Activated T-helper 9 cell treated with anti-CD3 and anti-CD28 coated beads, Interleukin-2, amount 50 U/mL, for 16 hours (primary cell): ENCODE results near the gene SPPL3.
"Not testable (repeated sequence)": the region's sequence is repeated elsewhere in the genome, so short reads cannot be mapped to it uniquely, and the experiment has no call there.

ENCODE experiments used
- DNase-seq: peaks from one replicate; pipeline ENCODE4 v3.0.0-alpha.2; 2020; ENCODE audit warnings: low read depth

Gene SPPL3, protein sequence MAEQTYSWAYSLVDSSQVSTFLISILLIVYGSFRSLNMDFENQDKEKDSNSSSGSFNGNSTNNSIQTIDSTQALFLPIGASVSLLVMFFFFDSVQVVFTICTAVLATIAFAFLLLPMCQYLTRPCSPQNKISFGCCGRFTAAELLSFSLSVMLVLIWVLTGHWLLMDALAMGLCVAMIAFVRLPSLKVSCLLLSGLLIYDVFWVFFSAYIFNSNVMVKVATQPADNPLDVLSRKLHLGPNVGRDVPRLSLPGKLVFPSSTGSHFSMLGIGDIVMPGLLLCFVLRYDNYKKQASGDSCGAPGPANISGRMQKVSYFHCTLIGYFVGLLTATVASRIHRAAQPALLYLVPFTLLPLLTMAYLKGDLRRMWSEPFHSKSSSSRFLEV

GRCh38 chr12:120904197-120904773, at the start of gene SPPL3:
Gene SPPL3 (minus strand): TSS chr12:120904358. CDS start chr12:120903867, 491 bp downstream.
- peak; percentile 90 for DNase-seq

DNA sequence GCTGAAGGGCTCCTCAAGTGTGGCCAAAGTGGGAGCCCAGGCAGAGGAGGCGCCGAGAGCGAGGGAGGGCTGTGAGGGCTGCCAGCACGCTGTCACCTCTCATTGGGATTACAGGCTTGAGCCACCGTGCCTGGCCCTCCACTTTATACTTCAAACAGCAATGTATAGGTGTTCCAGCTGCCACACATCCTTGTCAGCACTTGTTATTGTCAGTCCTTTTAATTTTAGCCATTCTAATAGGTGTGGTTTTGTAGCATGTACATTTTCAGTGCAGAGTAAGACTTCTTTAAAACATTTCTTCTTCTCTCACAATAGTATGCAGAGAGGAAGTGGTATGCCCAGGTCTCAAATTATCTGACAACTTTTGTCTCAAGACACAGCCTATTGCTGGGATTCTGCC, 46.6 kb upstream of the SPPL3 start:
- no peak for DNase-seq

DNA sequence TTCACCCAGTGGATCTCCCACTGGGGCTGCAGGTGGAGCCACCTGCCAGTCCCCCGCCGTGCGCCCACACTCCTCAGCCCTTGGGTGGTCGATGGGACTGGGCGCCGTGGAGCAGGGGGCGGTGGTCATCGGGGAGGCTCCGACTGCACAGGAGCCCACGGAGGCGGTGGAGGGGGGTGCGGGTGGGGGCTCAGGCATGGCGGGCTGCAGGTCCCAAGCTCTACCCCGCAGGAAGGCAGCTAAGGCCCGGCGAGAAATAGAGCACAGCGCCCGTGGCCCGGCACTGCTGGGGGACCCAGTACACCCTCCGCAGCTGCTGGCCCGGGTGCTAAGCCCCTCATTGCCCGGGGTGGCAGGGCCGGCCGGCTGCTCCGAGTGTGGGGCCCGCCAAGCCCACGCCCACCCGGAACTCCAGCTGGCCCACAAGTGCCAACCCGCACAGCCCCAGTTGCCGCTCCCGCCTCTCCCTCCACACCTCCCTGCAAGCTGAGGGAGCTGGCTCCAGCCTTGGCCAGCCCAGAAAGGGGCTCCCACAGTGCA, 46.2 kb upstream of the SPPL3 start:
- DNase-seq, result not testable (repeated sequence)

DNA sequence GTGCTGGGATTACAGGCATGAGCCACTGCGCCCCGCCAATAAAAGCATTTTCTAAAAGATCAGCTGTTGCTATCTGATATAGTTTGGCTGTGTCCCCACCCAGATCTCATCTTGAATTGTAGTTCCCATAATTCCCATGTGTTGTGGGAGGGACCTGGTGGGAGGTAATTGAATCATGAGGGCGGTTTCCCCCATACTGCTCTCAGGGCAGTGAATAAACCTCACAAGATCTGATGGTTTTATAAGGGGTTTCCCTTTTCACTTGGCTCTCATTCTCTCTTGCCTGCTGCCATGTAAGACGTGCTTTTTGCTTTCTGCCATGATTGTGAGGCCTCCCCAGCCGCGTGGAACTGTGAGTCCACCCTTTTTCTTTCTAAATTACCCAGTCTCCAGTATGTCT, 41.4 kb upstream of the SPPL3 start:
- not testable (repeated sequence) for DNase-seq

- DNase-seq, result peak; percentile 45
These were observed 40.6 kb upstream of the SPPL3 start for GRCh38 chr12:120944645-120945217.

GRCh38 chr12:120943482-120943881, 39.3 kb upstream of the SPPL3 start:
- no peak for DNase-seq

- DNase-seq, result no peak
These were observed 37.8 kb upstream of the SPPL3 start for GRCh38 chr12:120941846-120942405.

DNA sequence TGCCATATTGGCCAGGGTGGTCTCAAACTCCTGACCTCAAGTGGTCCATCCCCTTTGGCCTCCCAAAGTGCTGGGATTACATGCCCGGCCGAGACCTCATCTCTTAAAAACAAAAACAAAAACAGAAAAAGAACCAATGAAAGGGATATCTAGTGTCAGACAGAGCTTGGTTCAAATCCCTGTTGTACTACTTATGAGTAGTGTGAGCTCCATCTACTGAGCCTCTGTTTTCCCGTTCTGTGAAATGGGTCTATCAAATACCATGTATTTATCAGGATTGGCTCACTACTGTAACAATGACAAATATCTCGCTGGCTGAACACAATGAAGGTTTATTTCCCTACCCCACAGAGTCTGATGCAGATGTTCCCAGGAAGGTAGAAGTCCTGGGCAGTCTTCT, 37.3 kb upstream of the SPPL3 start:
- no peak for DNase-seq

DNA sequence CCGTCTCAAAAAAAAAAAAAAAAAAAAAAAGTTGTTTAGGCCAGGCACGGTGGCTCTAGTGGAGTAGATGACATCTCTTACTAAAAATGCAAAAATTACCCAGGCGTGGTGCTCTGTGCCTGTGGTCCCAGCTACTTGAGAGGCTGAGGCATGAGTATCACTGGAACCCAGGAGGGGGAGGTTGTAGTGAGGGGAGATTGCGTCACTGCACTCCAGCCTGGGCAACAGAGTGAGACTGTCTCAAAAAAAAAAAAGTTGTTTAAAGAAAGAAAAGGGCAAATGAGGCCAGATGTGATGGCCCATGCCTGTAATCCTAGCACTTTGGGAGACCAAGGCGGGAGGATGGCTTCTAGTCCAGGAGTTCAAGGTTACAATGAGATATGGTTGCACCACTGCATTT, 36.6 kb upstream of the SPPL3 start:
- DNase-seq, result no peak

GRCh38 chr12:120940006-120940405, 35.8 kb upstream of the SPPL3 start:
- DNase-seq, result no peak

DNA sequence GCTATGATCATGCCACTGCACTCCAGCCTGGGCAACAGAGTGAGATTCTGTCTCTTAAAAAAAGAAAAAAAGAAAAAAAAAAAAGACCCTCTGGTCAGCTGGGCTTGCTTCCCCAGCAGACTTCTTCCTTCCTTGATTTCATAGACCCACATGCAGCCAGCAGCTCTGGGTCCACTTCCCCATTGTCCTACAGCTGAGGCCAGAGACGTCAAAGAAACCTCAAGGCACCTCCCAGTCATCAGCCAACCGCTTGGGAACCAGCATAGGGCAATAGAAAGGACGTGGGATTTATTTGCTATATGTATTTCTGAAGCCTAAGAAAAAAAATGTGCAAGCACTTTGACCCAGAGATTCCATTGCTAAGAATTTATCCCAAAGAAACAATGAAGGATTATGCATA, 35.4 kb upstream of the SPPL3 start:
- DNase-seq, result no peak

GRCh38 chr12:120938496-120938895, 34.3 kb upstream of the SPPL3 start:
- DNase-seq, result no peak

DNA sequence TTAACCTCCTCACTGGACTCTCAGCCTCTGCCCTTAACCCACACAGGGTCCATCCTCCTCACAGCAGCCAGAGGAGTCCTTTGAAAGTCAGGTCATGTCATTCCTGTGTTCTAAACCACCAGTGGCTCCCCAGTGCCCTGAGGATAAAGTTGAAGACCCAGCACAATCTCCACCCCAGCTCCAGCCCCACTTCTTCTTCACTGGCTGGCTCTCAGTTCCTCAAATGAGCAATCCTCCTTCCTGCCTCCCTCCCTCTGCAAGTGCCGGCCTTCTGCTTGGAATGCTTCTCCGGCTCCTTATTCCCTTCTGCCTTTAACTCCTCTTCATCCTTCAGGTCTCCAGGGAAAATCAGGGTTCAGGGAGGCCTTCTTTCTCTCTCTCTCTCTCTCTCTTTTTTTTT, 32.0 kb upstream of the SPPL3 start:
- DNase-seq, result no peak

DNA sequence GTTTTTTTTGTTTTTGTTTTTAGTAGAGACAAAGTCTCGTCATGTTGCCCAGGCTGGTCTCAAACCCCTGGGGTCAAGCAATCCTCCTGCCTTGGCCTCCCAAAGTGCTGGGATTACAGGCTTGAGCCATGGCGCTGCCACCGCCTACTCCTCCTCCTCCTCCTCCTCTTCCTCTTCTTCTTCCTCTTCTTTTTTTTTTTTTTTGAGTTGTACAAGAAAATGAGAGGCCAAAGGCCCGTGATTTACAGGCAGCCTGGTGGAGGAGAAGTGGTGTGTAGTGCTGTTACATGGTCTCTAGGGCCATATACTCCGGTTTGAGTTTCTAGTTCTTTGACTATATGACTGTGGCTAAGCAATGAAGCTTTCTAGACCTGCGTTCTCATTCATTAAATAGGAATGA, 29.6 kb upstream of the SPPL3 start:
- no peak for DNase-seq

GRCh38 chr12:120932956-120933526, 28.9 kb upstream of the SPPL3 start:
- no peak for DNase-seq

- no peak for DNase-seq
These were observed 27.9 kb upstream of the SPPL3 start for GRCh38 chr12:120932058-120932457.

- no peak for DNase-seq
These were observed 25.9 kb upstream of the SPPL3 start for GRCh38 chr12:120930032-120930431.

GRCh38 chr12:120928864-120929652, 24.9 kb upstream of the SPPL3 start:
- no peak for DNase-seq

DNA sequence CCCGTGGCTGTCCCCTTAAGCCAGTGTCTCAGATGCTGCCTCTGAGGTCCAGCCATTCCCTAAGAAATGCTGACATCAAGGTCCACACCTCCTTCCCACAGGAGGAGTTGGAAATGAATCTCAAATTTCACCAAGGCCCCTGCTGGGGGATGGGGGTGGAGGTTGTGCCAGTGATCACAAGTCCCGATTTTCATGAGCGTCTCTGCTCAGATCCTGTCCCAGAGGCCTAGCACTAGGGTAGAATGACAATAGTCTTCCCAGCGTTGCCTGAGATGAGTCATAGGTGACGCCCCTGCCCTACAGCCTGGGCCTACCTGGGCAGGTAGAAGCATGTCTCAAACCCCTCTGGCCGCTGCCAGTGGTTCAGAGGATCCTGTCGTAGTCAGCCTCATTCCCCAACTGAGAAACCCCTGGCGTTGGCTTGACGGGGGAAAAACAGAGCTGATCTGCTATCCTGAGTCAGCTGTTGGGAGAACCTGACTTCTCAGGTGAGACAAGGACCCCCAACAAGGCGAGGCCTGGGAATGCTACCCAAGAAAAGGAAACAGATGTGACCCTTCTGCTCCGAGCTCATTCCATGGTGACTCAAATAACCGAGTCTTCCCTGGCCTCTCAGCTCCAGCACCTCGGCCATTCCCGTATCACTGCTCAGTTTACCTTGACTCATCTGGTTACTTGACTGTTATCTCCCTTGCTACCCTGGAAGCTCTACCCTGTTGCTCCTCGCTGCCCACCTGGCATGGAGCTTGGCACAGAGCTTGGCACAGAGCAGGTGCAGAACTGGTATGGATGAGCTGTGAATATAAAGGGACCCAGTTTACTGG, 21.8 kb upstream of the SPPL3 start:
- no peak for DNase-seq

- DNase-seq, result no peak
These were observed 18.1 kb upstream of the SPPL3 start for GRCh38 chr12:120922279-120922678.

DNA sequence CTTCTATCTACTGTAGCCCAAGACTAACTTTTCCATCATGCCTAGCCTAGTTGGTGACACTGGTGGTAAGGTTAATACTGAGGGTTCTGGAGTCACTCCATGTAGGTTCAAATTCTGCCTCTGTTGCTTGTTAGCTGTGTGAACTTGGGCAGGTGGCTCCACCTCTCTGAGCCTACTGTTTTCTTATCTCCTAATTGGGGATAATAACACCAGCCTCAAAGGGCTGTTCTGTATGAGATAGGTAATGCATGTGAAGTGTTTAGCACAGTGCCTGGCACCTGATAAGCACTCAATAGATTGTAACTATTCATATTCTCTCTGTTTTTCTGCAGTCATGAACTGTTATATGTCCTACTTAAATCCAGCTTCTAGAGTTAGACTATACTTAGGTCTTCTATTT, 17.5 kb upstream of the SPPL3 start:
- DNase-seq, result no peak
